WTC11 (cell line): ENCODE data around the gene RNF133.

ENCODE experiments used
- ARID4B ChIP-seq: sonication (generic); formaldehyde crosslinking; IDR thresholded peaks from 2 replicates; pipeline ENCODE4 v1.8.0; 2023; ENCODE audit warnings: missing genetic modification reagents, mild to moderate bottlenecking, borderline replicate concordance
- CBFB ChIP-seq: sonication (generic); formaldehyde crosslinking; IDR thresholded peaks from 2 replicates; pipeline ENCODE4 v1.8.1; 2022; ENCODE audit warnings: mild to moderate bottlenecking, low read depth, missing genetic modification reagents
- CTCF ChIP-seq: fragments of 200-600 bp; IDR thresholded peaks from 2 replicates; pipeline ENCODE4 v1.8.0; 2022; ENCODE audit warnings: antibody characterized with exemption
- FOXP1 ChIP-seq: sonication (generic); formaldehyde crosslinking; IDR thresholded peaks from 2 replicates; pipeline ENCODE4 v1.8.0; 2022; ENCODE audit warnings: missing genetic modification reagents, mild to moderate bottlenecking, moderate library complexity, borderline replicate concordance
- GABPB1 ChIP-seq: sonication (generic); formaldehyde crosslinking; IDR thresholded peaks from 2 replicates; pipeline ENCODE4 v1.8.1; 2023; ENCODE audit warnings: mild to moderate bottlenecking, missing genetic modification reagents
- SMAD3 ChIP-seq: sonication (generic); formaldehyde crosslinking; IDR thresholded peaks from 2 replicates; pipeline ENCODE4 v1.8.0; 2022; ENCODE audit warnings: missing genetic modification reagents, mild to moderate bottlenecking, borderline replicate concordance
- SMAD4 ChIP-seq: sonication (generic); formaldehyde crosslinking; IDR thresholded peaks from 2 replicates; pipeline ENCODE4 v1.8.0; 2022; ENCODE audit warnings: mild to moderate bottlenecking, missing genetic modification reagents
- TCF7 ChIP-seq: sonication (generic); formaldehyde crosslinking; IDR thresholded peaks from 2 replicates; pipeline ENCODE4 v1.8.0; 2022; ENCODE audit warnings: mild to moderate bottlenecking, low read depth, missing genetic modification reagents, moderate library complexity
- TEAD4 ChIP-seq: sonication (generic); formaldehyde crosslinking; IDR thresholded peaks from 2 replicates; pipeline ENCODE4 v1.8.0; 2022; ENCODE audit warnings: mild to moderate bottlenecking, missing genetic modification reagents
- ZNF232 ChIP-seq: sonication (generic); formaldehyde crosslinking; IDR thresholded peaks from 2 replicates; pipeline ENCODE4 v1.8.0; 2022; ENCODE audit warnings: mild to moderate bottlenecking, missing genetic modification reagents
- ZNF425 ChIP-seq: fragments of 250-450 bp; sonication (Bioruptor Pico); conservative IDR thresholded peaks from 2 replicates; pipeline ENCODE4 v1.9.0; 2021; ENCODE audit warnings: mild to moderate bottlenecking

- TF ChIP-seq ZNF232 (CRISPR knock-in tag) (no peak), CTCF (no peak), TEAD4 (CRISPR knock-in tag) (no peak), ZNF425 (no peak), ARID4B (no peak), TCF7 (no peak), GABPB1 (CRISPR knock-in tag) (no peak), FOXP1 (no peak), SMAD3 (CRISPR knock-in tag) (no peak), CBFB (CRISPR knock-in tag) (no peak), SMAD4 (CRISPR knock-in tag) (no peak)
These were observed 25.0 kb downstream of the RNF133 start for GRCh38 chr7:122673951-122674350.
